ENCODE data around the gene ANXA2.

The ANXA2 gene

GRCh38 chr15:60438646-60439045 is 40.9 kb upstream of the ANXA2 start:
- no peak for DNase-seq (ENCODE audit: low read depth)

GRCh38 chr15:60428935-60429334 is 31.1 kb upstream of the ANXA2 start:
- no peak for TF ChIP-seq MYC (IDR thresholded peaks at IDR 0.05; ENCODE audit: low read depth, low read length)
- no peak for TF ChIP-seq CTCF (IDR thresholded peaks at IDR 0.05; ENCODE audit: low read depth, low read length)
- TF ChIP-seq POLR2A (IDR thresholded peaks at IDR 0.05; ENCODE audit: extremely low read depth, insufficient read length): no peak
- TF ChIP-seq MAX (IDR thresholded peaks at IDR 0.05; ENCODE audit: low read depth, low read length): no peak

More at GRCh38 chr15:60438646-60439045, 40.9 kb upstream of the ANXA2 start:
- no peak overlapping the region for H3K4me3 ChIP-seq (ENCODE audit: low read depth, low read length)
- TF ChIP-seq POLR2A (IDR thresholded peaks at IDR 0.05; ENCODE audit: extremely low read depth, insufficient read length) (no peak), MAX (IDR thresholded peaks at IDR 0.05; ENCODE audit: low read depth, low read length) (no peak), CTCF (IDR thresholded peaks at IDR 0.05; ENCODE audit: low read depth, low read length) (no peak), MYC (IDR thresholded peaks at IDR 0.05; ENCODE audit: low read depth, low read length) (no peak)

GRCh38 chr15:60426870-60427508 is 29.2 kb upstream of the ANXA2 start:
- no peak for DNase-seq (ENCODE audit: low read depth)
- H3K4me3 ChIP-seq (ENCODE audit: low read depth, low read length): no peak overlapping the region
- no peak for TF ChIP-seq POLR2A (IDR thresholded peaks at IDR 0.05; ENCODE audit: extremely low read depth, insufficient read length)
- TF ChIP-seq CTCF (IDR thresholded peaks at IDR 0.05; ENCODE audit: low read depth, low read length): no peak
- TF ChIP-seq MAX (IDR thresholded peaks at IDR 0.05; ENCODE audit: low read depth, low read length): no peak
- no peak for TF ChIP-seq MYC (IDR thresholded peaks at IDR 0.05; ENCODE audit: low read depth, low read length)

More at GRCh38 chr15:60428935-60429334, 31.1 kb upstream of the ANXA2 start:
- DNase-seq (ENCODE audit: low read depth): no peak
- no peak overlapping the region for H3K4me3 ChIP-seq (ENCODE audit: low read depth, low read length)

- no peak for TF ChIP-seq MYC (IDR thresholded peaks at IDR 0.05; ENCODE audit: low read depth, low read length)
- TF ChIP-seq CTCF (IDR thresholded peaks at IDR 0.05; ENCODE audit: low read depth, low read length): no peak
- no peak for TF ChIP-seq POLR2A (IDR thresholded peaks at IDR 0.05; ENCODE audit: extremely low read depth, insufficient read length)
- no peak for TF ChIP-seq MAX (IDR thresholded peaks at IDR 0.05; ENCODE audit: low read depth, low read length)
- no peak for DNase-seq (ENCODE audit: low read depth)
- H3K4me3 ChIP-seq (ENCODE audit: low read depth, low read length): no peak overlapping the region
Observed at GRCh38 chr15:60425461-60425860, 27.7 kb upstream of the ANXA2 start.

- TF ChIP-seq MAX (IDR thresholded peaks at IDR 0.05; ENCODE audit: low read depth, low read length): no peak
- no peak for TF ChIP-seq CTCF (IDR thresholded peaks at IDR 0.05; ENCODE audit: low read depth, low read length)
- TF ChIP-seq POLR2A (IDR thresholded peaks at IDR 0.05; ENCODE audit: extremely low read depth, insufficient read length): no peak
- no peak for TF ChIP-seq MYC (IDR thresholded peaks at IDR 0.05; ENCODE audit: low read depth, low read length)
- H3K4me3 ChIP-seq (ENCODE audit: low read depth, low read length): no peak overlapping the region
Observed at GRCh38 chr15:60424006-60424405, 26.2 kb upstream of the ANXA2 start.

More at GRCh38 chr15:60424006-60424405, 26.2 kb upstream of the ANXA2 start:
- no peak for DNase-seq (ENCODE audit: low read depth)
